KMS-11 (cell line): Measurements from ENCODE around the gene TRPM2.

Experiments
- H2AFZ ChIP-seq: fragments of 200-600 bp; sonication (generic); 2 replicates; pipeline ENCODE4 v1.6.1; 2016; ENCODE audit warnings: antibody characterized with exemption, mixed run types, low read depth
- H3K27ac ChIP-seq: fragments of 200-600 bp; sonication (generic); 2 replicates; pipeline ENCODE4 v1.6.1; 2016; ENCODE audit warnings: mild to moderate bottlenecking, mixed run types
- H3K27me3 ChIP-seq: fragments of 200-600 bp; sonication (generic); 2 replicates; pipeline ENCODE4 v1.6.1; 2017; ENCODE audit warnings: mild to moderate bottlenecking, low read depth, mixed run types, moderate library complexity; ENCODE audit not compliant: insufficient read depth
- H3K36me3 ChIP-seq: fragments of 200-600 bp; sonication (generic); 2 replicates; pipeline ENCODE4 v1.6.1; 2017; ENCODE audit warnings: mild to moderate bottlenecking, mixed run types; ENCODE audit not compliant: insufficient read depth
- H3K4me1 ChIP-seq: fragments of 200-600 bp; sonication (generic); 2 replicates; pipeline ENCODE4 v1.6.1; 2016; ENCODE audit warnings: mild to moderate bottlenecking, low read depth, mixed run types; ENCODE audit not compliant: poor library complexity, severe bottlenecking
- H3K4me2 ChIP-seq: fragments of 200-600 bp; sonication (generic); 2 replicates; pipeline ENCODE4 v1.7.0; 2016; ENCODE audit warnings: mild to moderate bottlenecking, mixed run types
- H3K4me3 ChIP-seq: fragments of 200-600 bp; sonication (generic); IDR thresholded peaks from 2 replicates; pipeline ENCODE4 v1.6.1; 2017; ENCODE audit warnings: low read depth, low read length, mixed read lengths; ENCODE audit not compliant: insufficient read depth
- H3K79me2 ChIP-seq: fragments of 200-600 bp; sonication (generic); 2 replicates; pipeline ENCODE4 v1.6.1; 2016; ENCODE audit warnings: low read depth, mixed run types; ENCODE audit not compliant: insufficient read depth
- H3K9ac ChIP-seq: fragments of 200-600 bp; sonication (generic); 2 replicates; pipeline ENCODE4 v1.6.1; 2016; ENCODE audit warnings: mild to moderate bottlenecking, mixed run types
- H4K20me1 ChIP-seq: fragments of 200-600 bp; sonication (generic); 2 replicates; pipeline ENCODE4 v1.6.1; 2016; ENCODE audit warnings: mild to moderate bottlenecking, mixed run types; ENCODE audit not compliant: insufficient read depth
- TF ChIP-seq, protein P1 (sequence below): fragments of 200-600 bp; sonication (generic); conservative IDR thresholded peaks from 2 replicates; pipeline ENCODE4 v1.6.1; 2017; ENCODE audit warnings: low read depth, mild to moderate bottlenecking, antibody characterized with exemption, low read length, moderate library complexity, mixed read lengths

The TRPM2 gene

DNA sequence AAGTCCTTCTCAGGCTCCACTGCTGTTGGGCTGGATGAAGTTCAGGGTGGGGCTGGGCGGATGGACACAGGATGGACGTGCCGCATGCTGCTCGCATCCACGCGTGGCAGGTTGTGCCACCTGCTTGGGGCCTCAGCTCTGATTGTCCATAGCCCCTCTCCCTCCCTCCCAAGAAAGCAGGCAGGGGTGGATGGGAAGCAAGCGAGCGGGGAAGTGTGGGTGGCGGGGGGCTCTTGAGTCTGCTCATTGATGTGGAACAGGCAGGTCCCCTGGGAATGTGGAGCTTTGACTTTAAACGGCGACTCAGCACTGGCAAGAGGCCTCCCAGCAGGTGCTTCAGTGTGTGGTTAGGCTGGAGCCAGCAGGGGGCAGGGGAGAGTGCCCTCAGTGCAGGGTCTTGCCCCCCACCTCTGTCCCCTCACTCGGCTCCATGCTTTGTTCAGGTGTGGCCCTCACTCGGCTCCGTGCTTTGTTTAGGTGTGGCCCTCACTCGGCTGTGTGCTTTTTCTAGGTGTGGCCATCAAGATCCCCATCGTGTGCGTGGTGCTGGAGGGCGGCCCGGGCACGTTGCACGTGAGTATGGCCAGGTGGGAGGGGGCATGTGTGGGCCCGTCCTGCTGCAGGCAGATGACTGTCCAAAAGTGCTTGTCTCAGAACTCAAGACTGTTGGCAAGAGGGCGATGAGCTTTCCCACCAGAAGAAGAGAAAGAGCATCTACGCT is 23.9 kb downstream of the TRPM2 start:
- TF ChIP-seq, protein P1, sequence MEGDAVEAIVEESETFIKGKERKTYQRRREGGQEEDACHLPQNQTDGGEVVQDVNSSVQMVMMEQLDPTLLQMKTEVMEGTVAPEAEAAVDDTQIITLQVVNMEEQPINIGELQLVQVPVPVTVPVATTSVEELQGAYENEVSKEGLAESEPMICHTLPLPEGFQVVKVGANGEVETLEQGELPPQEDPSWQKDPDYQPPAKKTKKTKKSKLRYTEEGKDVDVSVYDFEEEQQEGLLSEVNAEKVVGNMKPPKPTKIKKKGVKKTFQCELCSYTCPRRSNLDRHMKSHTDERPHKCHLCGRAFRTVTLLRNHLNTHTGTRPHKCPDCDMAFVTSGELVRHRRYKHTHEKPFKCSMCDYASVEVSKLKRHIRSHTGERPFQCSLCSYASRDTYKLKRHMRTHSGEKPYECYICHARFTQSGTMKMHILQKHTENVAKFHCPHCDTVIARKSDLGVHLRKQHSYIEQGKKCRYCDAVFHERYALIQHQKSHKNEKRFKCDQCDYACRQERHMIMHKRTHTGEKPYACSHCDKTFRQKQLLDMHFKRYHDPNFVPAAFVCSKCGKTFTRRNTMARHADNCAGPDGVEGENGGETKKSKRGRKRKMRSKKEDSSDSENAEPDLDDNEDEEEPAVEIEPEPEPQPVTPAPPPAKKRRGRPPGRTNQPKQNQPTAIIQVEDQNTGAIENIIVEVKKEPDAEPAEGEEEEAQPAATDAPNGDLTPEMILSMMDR, result no peak
- H3K27me3 ChIP-seq, result peaks cover 79% of the 10 kb centered on the region
- H3K4me2 ChIP-seq, result no peak overlapping the region
- no peaks in the 10 kb centered on the region for H3K4me1 ChIP-seq
- H4K20me1 ChIP-seq, result no peaks in the 10 kb centered on the region
- no peak overlapping the region for H3K4me3 ChIP-seq
- H3K27ac ChIP-seq, result no peak overlapping the region
- H3K36me3 ChIP-seq, result no peaks in the 10 kb centered on the region
- no peak overlapping the region for H2AFZ ChIP-seq
- H3K79me2 ChIP-seq, result no peaks in the 10 kb centered on the region
- H3K9ac ChIP-seq, result no peak overlapping the region

DNA sequence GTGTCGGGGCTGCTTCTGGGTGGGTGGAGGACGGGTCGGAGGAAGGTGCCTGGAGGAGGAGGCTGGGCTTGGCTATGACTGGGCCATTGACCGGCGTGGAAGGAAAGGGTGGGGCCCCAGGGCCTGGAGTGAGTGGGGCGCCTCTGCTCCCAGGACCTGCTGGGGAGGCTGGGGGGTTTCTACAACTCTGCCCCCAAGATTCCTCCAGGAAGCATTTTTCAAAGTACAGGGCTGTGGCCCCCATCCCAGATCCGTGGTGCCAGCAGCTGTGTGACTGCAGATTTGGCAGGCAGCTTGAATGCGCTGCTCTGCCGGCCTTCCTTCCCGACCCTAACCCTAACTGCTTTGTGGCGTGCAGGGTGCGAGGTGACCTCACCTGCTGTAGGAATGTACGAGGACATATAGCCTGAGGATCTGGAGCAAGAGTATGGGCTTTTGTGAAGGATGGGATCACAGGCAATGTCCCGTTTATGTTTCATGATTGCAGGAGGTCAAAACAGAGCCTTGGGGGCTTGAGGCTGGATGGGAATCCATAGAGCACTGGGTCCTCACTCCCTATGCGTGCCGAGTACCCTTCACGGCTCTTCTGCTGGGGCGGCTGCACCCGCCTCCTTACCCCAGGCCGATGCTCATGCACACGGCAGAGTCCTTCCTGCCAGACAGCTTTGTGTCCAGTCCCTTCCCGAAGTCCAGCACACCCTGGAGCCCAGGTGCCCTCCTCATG is 24.7 kb downstream of the TRPM2 start:
- no peaks in the 10 kb centered on the region for H3K79me2 ChIP-seq
- no peak overlapping the region for H3K4me3 ChIP-seq
- H2AFZ ChIP-seq, result no peak overlapping the region
- no peaks in the 10 kb centered on the region for H4K20me1 ChIP-seq
- no peak overlapping the region for H3K4me2 ChIP-seq
- H3K27ac ChIP-seq, result no peak overlapping the region
- no peaks in the 10 kb centered on the region for H3K4me1 ChIP-seq
- H3K27me3 ChIP-seq, result peaks cover 78% of the 10 kb centered on the region
- H3K36me3 ChIP-seq, result no peaks in the 10 kb centered on the region
- TF ChIP-seq, protein P1, result no peak
- H3K9ac ChIP-seq, result no peak overlapping the region

DNA sequence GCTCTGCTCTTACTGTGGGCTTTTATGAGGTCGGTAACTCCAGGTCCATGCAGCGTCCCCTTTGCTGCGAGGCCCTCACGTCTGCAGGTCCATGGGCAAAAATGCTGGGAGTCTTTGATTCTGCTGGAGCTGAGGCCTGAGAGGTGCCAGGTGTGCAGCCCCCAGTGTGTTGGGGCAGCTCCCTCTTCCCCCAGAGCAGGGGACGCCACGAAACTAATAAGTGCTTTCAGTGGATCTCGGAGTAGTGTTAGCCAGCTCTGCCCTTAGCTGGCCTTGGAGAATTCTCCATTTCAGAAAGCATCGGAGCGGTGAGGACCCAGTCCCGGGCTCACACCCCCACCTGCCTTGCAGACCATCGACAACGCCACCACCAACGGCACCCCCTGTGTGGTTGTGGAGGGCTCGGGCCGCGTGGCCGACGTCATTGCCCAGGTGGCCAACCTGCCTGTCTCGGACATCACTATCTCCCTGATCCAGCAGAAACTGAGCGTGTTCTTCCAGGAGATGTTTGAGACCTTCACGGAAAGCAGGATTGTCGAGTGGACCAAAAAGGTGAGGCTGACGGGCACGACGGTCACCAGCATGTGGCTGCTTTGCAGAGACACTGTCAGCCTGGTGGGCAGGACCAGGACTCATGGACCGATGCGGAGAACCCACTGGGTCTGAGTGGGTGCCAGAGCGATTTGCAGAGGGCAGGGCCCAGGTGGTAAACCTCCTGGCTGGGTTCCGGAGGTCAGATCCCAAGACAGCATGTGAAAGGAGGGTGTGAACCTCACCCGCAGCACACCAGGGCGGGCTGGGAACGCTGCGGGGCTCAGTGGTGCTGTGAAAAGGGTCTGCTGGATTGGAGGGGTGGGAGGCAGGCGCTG is 25.5 kb downstream of the TRPM2 start:
- no peak overlapping the region for H3K4me2 ChIP-seq
- H3K79me2 ChIP-seq, result no peaks in the 10 kb centered on the region
- H3K36me3 ChIP-seq, result no peaks in the 10 kb centered on the region
- no peak overlapping the region for H3K4me3 ChIP-seq
- peaks cover 75% of the 10 kb centered on the region for H3K27me3 ChIP-seq
- TF ChIP-seq, protein P1, result no peak
- H3K4me1 ChIP-seq, result no peaks in the 10 kb centered on the region
- no peaks in the 10 kb centered on the region for H4K20me1 ChIP-seq
- H2AFZ ChIP-seq, result no peak overlapping the region
- H3K27ac ChIP-seq, result no peak overlapping the region
- H3K9ac ChIP-seq, result no peak overlapping the region

DNA sequence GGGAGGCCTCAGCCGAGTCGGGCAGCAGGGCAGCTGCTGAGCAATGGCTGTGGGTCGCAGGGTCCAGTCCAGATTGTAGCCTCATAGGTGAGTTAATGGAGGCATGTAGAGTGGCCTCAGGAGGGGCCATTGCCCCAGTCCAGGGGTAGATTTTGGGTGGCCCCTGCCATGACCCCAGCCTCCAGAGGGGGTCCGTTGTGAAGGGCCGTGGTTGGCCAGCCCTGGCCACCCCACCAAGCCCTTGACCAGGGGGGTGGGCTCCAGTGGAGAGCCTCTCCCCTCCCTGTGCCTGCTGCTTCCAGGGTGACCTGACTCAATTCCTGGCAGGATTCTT is 26.1 kb downstream of the TRPM2 start:
- no peaks in the 10 kb centered on the region for H3K4me1 ChIP-seq
- no peaks in the 10 kb centered on the region for H3K36me3 ChIP-seq
- H3K9ac ChIP-seq, result no peak overlapping the region
- H2AFZ ChIP-seq, result no peak overlapping the region
- H3K4me2 ChIP-seq, result no peak overlapping the region
- H3K79me2 ChIP-seq, result no peaks in the 10 kb centered on the region
- peaks cover 75% of the 10 kb centered on the region for H3K27me3 ChIP-seq
- H3K4me3 ChIP-seq, result no peak overlapping the region
- TF ChIP-seq, protein P1, result no peak
- no peaks in the 10 kb centered on the region for H4K20me1 ChIP-seq
- no peak overlapping the region for H3K27ac ChIP-seq
